Mucosa of rectum (tissue), 2 donors: ENCODE data around the gene CYP4F22.
"Not testable (repeated sequence)": the region's sequence is repeated elsewhere in the genome, so short reads cannot be mapped to it uniquely, and the experiment has no call there.

Experiments used
- H3K27ac ChIP-seq, 2 donors: one replicate each; pipeline ENCODE4 v1.7.0; 2013; ENCODE audit warnings: inconsistent platforms in 2 of 2, low read depth in 2 of 2, low read length in 2 of 2
- H3K27me3 ChIP-seq, 2 donors: one replicate each; pipeline ENCODE4 v1.7.0; 2013; ENCODE audit warnings: low read length in 2 of 2; ENCODE audit not compliant: control insufficient read depth in 2 of 2, insufficient read depth in 2 of 2
- H3K36me3 ChIP-seq, 2 donors: one replicate each; pipeline ENCODE4 v1.7.0; 2013; ENCODE audit warnings: low read length in 2 of 2; ENCODE audit not compliant: control insufficient read depth in 2 of 2, insufficient read depth in 2 of 2
- H3K4me1 ChIP-seq, 2 donors: one replicate each; pipeline ENCODE4 v1.7.0; 2013; ENCODE audit warnings: low read length in 2 of 2, mild to moderate bottlenecking in 1 of 2; ENCODE audit not compliant: control insufficient read depth in 2 of 2, insufficient read depth in 2 of 2
- H3K4me3 ChIP-seq, 2 donors: one replicate each; pipeline ENCODE4 v1.7.0; 2013; ENCODE audit warnings: low read length in 2 of 2
- H3K9ac ChIP-seq, 2 donors: one replicate each; pipeline ENCODE4 v1.7.0; 2013; ENCODE audit warnings: low read length in 2 of 2, low read depth in 1 of 2, mild to moderate bottlenecking in 1 of 2
- H3K9me3 ChIP-seq, 2 donors: one replicate each; pipeline ENCODE4 v1.7.0; 2013; ENCODE audit warnings: low read length in 2 of 2; ENCODE audit not compliant: control insufficient read depth in 2 of 2
- donor health status: healthy.
- donor health status: Normal muscosa, but diverticular disease.

CYP4F22 gene

GRCh38 chr19:15516363-15516762 is 8.0 kb downstream of the CYP4F22 start:
- peaks cover 0 to 2% of the 10 kb centered on the region in 2 donors for H3K27me3 ChIP-seq
- no peak overlapping the region for H3K27ac ChIP-seq
- H3K9ac ChIP-seq, result no peak overlapping the region

GRCh38 chr19:15517778-15518177 is 9.5 kb downstream of the CYP4F22 start:
- Histone ChIP-seq H3K27me3 (no peaks in the 10 kb centered on the region), H3K27ac (no peak overlapping the region), H3K4me3 (no peak overlapping the region), H3K36me3 (no peaks in the 10 kb centered on the region), H3K4me1 (no peaks in the 10 kb centered on the region), H3K9me3 (no peaks in the 10 kb centered on the region), H3K9ac (no peak overlapping the region)

More at GRCh38 chr19:15516363-15516762, 8.0 kb downstream of the CYP4F22 start:
- Histone ChIP-seq H3K4me1 (no peaks in the 10 kb centered on the region), H3K9me3 (no peaks in the 10 kb centered on the region), H3K36me3 (no peaks in the 10 kb centered on the region), H3K4me3 (no peak overlapping the region)

- Histone ChIP-seq H3K27me3 (no peaks in the 10 kb centered on the region), H3K4me3 (no peak overlapping the region), H3K36me3 (no peaks in the 10 kb centered on the region), H3K9ac (no peak overlapping the region), H3K27ac (no peak overlapping the region), H3K4me1 (no peaks in the 10 kb centered on the region), H3K9me3 (no peaks in the 10 kb centered on the region)
Observed at GRCh38 chr19:15519433-15519976, 11.2 kb downstream of the CYP4F22 start.

- Histone ChIP-seq H3K9me3 (no peaks in the 10 kb centered on the region), H3K9ac (no peak overlapping the region), H3K27me3 (no peaks in the 10 kb centered on the region), H3K27ac (no peak overlapping the region), H3K4me3 (no peak overlapping the region), H3K4me1 (no peaks in the 10 kb centered on the region), H3K36me3 (no peaks in the 10 kb centered on the region)
Observed at GRCh38 chr19:15524781-15525180, 16.5 kb downstream of the CYP4F22 start.

- Histone ChIP-seq H3K4me3 (no peak overlapping the region), H3K9ac (no peak overlapping the region), H3K9me3 (no peaks in the 10 kb centered on the region), H3K27ac (no peak overlapping the region), H3K4me1 (no peaks in the 10 kb centered on the region), H3K36me3 (no peaks in the 10 kb centered on the region), H3K27me3 (peaks cover 0 to 2% of the 10 kb centered on the region in 2 donors)
Observed at GRCh38 chr19:15525291-15525690, 17.0 kb downstream of the CYP4F22 start.

GRCh38 chr19:15526408-15526807 is 18.1 kb downstream of the CYP4F22 start:
- Histone ChIP-seq H3K27me3 (peaks cover 0 to 2% of the 10 kb centered on the region in 2 donors), H3K36me3 (no peaks in the 10 kb centered on the region), H3K9ac (no peak overlapping the region), H3K4me1 (no peaks in the 10 kb centered on the region), H3K4me3 (no peak overlapping the region), H3K27ac (no peak overlapping the region), H3K9me3 (no peaks in the 10 kb centered on the region)

GRCh38 chr19:15527705-15528104 is 19.4 kb downstream of the CYP4F22 start:
- H3K4me1 ChIP-seq, result no peaks in the 10 kb centered on the region
- no peaks in the 10 kb centered on the region for H3K9me3 ChIP-seq
- H3K27me3 ChIP-seq, result peaks cover 0 to 2% of the 10 kb centered on the region in 2 donors
- no peak overlapping the region for H3K27ac ChIP-seq
- H3K4me3 ChIP-seq, result no peak overlapping the region
- H3K9ac ChIP-seq, result no peak overlapping the region
- no peaks in the 10 kb centered on the region for H3K36me3 ChIP-seq

GRCh38 chr19:15529774-15530372 is 21.5 kb downstream of the CYP4F22 start:
- no peak overlapping the region for H3K9ac ChIP-seq
- H3K9me3 ChIP-seq, result no peaks in the 10 kb centered on the region
- peaks cover 0 to 2% of the 10 kb centered on the region in 2 donors for H3K27me3 ChIP-seq
- no peak overlapping the region for H3K27ac ChIP-seq
- no peaks in the 10 kb centered on the region for H3K36me3 ChIP-seq
- no peak overlapping the region for H3K4me3 ChIP-seq
- H3K4me1 ChIP-seq, result no peaks in the 10 kb centered on the region

- H3K4me3 ChIP-seq, result no peak overlapping the region
- H3K9me3 ChIP-seq, result no peaks in the 10 kb centered on the region
- H3K9ac ChIP-seq, result no peak overlapping the region
- H3K27ac ChIP-seq, result no peak overlapping the region
- peaks cover 5% of the 10 kb centered on the region in 2 donors for H3K27me3 ChIP-seq
- no peaks in the 10 kb centered on the region for H3K4me1 ChIP-seq
- H3K36me3 ChIP-seq, result no peaks in the 10 kb centered on the region
Observed at GRCh38 chr19:15532779-15533521, 24.6 kb downstream of the CYP4F22 start.

- H3K9ac ChIP-seq, H3K27ac ChIP-seq, H3K36me3 ChIP-seq, H3K9me3 ChIP-seq, H3K4me1 ChIP-seq, H3K27me3 ChIP-seq, H3K4me3 ChIP-seq: not testable (repeated sequence)
Observed at GRCh38 chr19:15533522-15533830, 25.2 kb downstream of the CYP4F22 start.
